Fibroblast of skin of left biceps (primary cell): ENCODE results near the gene SAXO2.
"Not testable (repeated sequence)": the region's sequence is repeated elsewhere in the genome, so short reads cannot be mapped to it uniquely, and the experiment has no call there.

ENCODE experiments used
- DNase-seq, 2 experiments: peaks; one replicate each; pipeline ENCODE4 v3.0.0-alpha.2; 2013; ENCODE audit warnings: low read depth in 2 of 2

SAXO2 gene

GRCh38 chr15:82313951-82314768 lies 51.5 kb downstream of the SAXO2 start:
- not testable (repeated sequence) for DNase-seq

GRCh38 chr15:82314769-82315518 lies 52.3 kb downstream of the SAXO2 start:
- no peak for DNase-seq

GRCh38 chr15:82315519-82316246 lies 53.1 kb downstream of the SAXO2 start:
- DNase-seq = no peak

GRCh38 chr15:82316247-82317090 lies 53.9 kb downstream of the SAXO2 start:
- DNase-seq = not testable (repeated sequence)

GRCh38 chr15:82317091-82317489 lies 54.5 kb downstream of the SAXO2 start:
- no peak for DNase-seq

- DNase-seq = not testable (repeated sequence)
Measured at GRCh38 chr15:82317516-82317915, 54.9 kb downstream of the SAXO2 start.

- DNase-seq = not testable (repeated sequence)
Measured at GRCh38 chr15:82318281-82318680, 55.7 kb downstream of the SAXO2 start.

GRCh38 chr15:82319522-82320278 lies 57.1 kb downstream of the SAXO2 start:
- not testable (repeated sequence) for DNase-seq

- not testable (repeated sequence) for DNase-seq
Measured at GRCh38 chr15:82320861-82321260, 58.2 kb downstream of the SAXO2 start.

GRCh38 chr15:82322488-82322887 lies 59.9 kb downstream of the SAXO2 start:
- DNase-seq = not testable (repeated sequence)

- not testable (repeated sequence) for DNase-seq
Measured at GRCh38 chr15:82324831-82325230, 62.2 kb downstream of the SAXO2 start.

GRCh38 chr15:82325646-82326045 lies 63.0 kb downstream of the SAXO2 start:
- not testable (repeated sequence) for DNase-seq

GRCh38 chr15:82326896-82327295 lies 64.3 kb downstream of the SAXO2 start:
- DNase-seq = not testable (repeated sequence)

GRCh38 chr15:82327372-82327771 lies 64.8 kb downstream of the SAXO2 start:
- DNase-seq = not testable (repeated sequence)

GRCh38 chr15:82329039-82329438 lies 66.4 kb downstream of the SAXO2 start:
- DNase-seq = not testable (repeated sequence)

- DNase-seq = not testable (repeated sequence)
Measured at GRCh38 chr15:82330921-82331320, 68.3 kb downstream of the SAXO2 start.

GRCh38 chr15:82331576-82332304 lies 69.1 kb downstream of the SAXO2 start:
- DNase-seq = not testable (repeated sequence)

GRCh38 chr15:82332711-82333602 lies 70.3 kb downstream of the SAXO2 start:
- DNase-seq = not testable (repeated sequence)
